GM13976 (cell line): Measurements from ENCODE around the gene R3HDM2.

Experiments
- DNase-seq: peaks from one replicate; pipeline ENCODE4 v3.0.0; 2012; ENCODE audit warnings: low spot score
- CTCF ChIP-seq: IDR thresholded peaks from 2 replicates; pipeline ENCODE4 v1.5.1; 2012; ENCODE audit warnings: borderline replicate concordance, mild to moderate bottlenecking; ENCODE audit not compliant: insufficient read depth; ENCODE audit errors: extremely low read depth, missing control alignments, control extremely low read depth
- in situ Hi-C: fragments of 300-500 bp; cut with MboI; formaldehyde crosslinking; loops from one replicate; pipeline ENCODE4 v1.12.0; 2022; ENCODE audit warnings: low sequenced_read_pairs, mixed read lengths, inconsistent platforms; ENCODE audit not compliant: unreplicated experiment

R3HDM2 gene

GRCh38 chr12:57216014-57216911, 214.6 kb downstream of the R3HDM2 start, which contains the start of gene NXPH4:
Gene NXPH4 (plus strand): TSS chr12:57216794. CDS start chr12:57216970, 176 bp downstream.
- no peak for TF ChIP-seq CTCF
- DNase-seq: peak; percentile 78
- in situ Hi-C loops: no loop called here

GRCh38 chr12:57215668-57216013, 215.2 kb downstream of the R3HDM2 start:
- no peak for TF ChIP-seq CTCF
- peak; percentile 76 for DNase-seq
- in situ Hi-C loops: no loop called here

- in situ Hi-C loops: no loop called here
- DNase-seq: no peak
- no peak for TF ChIP-seq CTCF
Observed at GRCh38 chr12:57215065-57215464, 215.8 kb downstream of the R3HDM2 start.

DNA sequence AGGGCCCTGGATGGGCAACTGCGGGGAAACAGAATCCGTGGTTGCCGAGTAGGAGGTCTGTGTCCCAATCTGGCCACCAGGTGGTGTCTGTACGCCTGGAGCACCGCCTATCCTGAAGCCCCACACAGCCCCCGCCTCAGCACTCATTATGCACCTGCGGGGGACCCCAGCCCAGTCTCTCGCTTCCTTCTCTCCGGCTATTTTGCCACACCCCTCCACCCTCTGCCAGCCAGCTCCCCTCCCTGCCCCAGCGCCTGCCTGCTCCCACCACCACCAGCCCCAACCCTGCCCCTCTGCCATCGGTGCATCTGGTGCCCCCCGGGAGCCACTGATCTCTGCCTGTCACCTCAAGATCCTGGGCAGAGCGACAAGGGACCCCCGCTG, 216.5 kb downstream of the R3HDM2 start:
- peak; percentile 69 for TF ChIP-seq CTCF
- in situ Hi-C loops: no loop called here

GRCh38 chr12:57213763-57214397, 217.0 kb downstream of the R3HDM2 start:
- no peak for TF ChIP-seq CTCF
- in situ Hi-C loops: no loop called here
- DNase-seq: no peak

More for the DNA sequence above, 216.5 kb downstream of the R3HDM2 start:
- peak; percentile 86 for DNase-seq

- peak; percentile 94 for TF ChIP-seq CTCF
- in situ Hi-C loops: no loop called here
- peak; percentile 93 for DNase-seq
Observed at GRCh38 chr12:57213058-57213715, 217.7 kb downstream of the R3HDM2 start.
